Eye (tissue), 1 donor: ENCODE data around the gene ARHGEF3.
A peak's percentile ranks its signal among the peaks of the same experiment; 100 is the strongest.
"Not testable (repeated sequence)": the region's sequence is repeated elsewhere in the genome, so short reads cannot be mapped to it uniquely, and the experiment has no call there.

Experiments used
- DNase-seq: peaks from one replicate; pipeline ENCODE4 v3.0.0-alpha.2; 2015

The ARHGEF3 gene

GRCh38 chr3:56720849-56721248, 80.9 kb downstream of the ARHGEF3 start:
- DNase-seq = no peak

- DNase-seq = not testable (repeated sequence)
Measured at GRCh38 chr3:56718809-56719208, 82.9 kb downstream of the ARHGEF3 start.

GRCh38 chr3:56711344-56711743, 90.4 kb downstream of the ARHGEF3 start:
- no peak for DNase-seq

GRCh38 chr3:56707412-56707811, 94.3 kb downstream of the ARHGEF3 start:
- DNase-seq = not testable (repeated sequence)

- DNase-seq = no peak
Measured at GRCh38 chr3:56706629-56707028, 95.1 kb downstream of the ARHGEF3 start.

- DNase-seq = no peak
Measured at GRCh38 chr3:56704706-56705105, 97.0 kb downstream of the ARHGEF3 start.

GRCh38 chr3:56702490-56703315, 99.0 kb downstream of the ARHGEF3 start:
- DNase-seq = peak; percentile 90

GRCh38 chr3:56700151-56700550, 101.6 kb downstream of the ARHGEF3 start:
- DNase-seq = no peak

GRCh38 chr3:56694867-56695683, 106.7 kb downstream of the ARHGEF3 start:
- DNase-seq = no peak

- no peak for DNase-seq
Measured at GRCh38 chr3:56693750-56694149, 108.0 kb downstream of the ARHGEF3 start.

GRCh38 chr3:56692520-56693433, 109.0 kb downstream of the ARHGEF3 start:
- not testable (repeated sequence) for DNase-seq

GRCh38 chr3:56692001-56692365, 109.8 kb downstream of the ARHGEF3 start:
- DNase-seq = not testable (repeated sequence)

GRCh38 chr3:56691165-56692000, 110.4 kb downstream of the ARHGEF3 start:
- DNase-seq = no peak

- DNase-seq = no peak
Measured at GRCh38 chr3:56689303-56689702, 112.4 kb downstream of the ARHGEF3 start.

GRCh38 chr3:56688191-56688590, 113.6 kb downstream of the ARHGEF3 start:
- DNase-seq = no peak

GRCh38 chr3:56684029-56684428, 117.7 kb downstream of the ARHGEF3 start:
- no peak for DNase-seq

GRCh38 chr3:56683122-56683817, 118.5 kb downstream of the ARHGEF3 start, which contains the start of gene TASOR:
TSS of gene TASOR (minus strand) at chr3:56683265. CDS start at chr3:56683006, 259 bp downstream.
- peak; percentile 92 for DNase-seq

GRCh38 chr3:56682462-56683121, 119.2 kb downstream of the ARHGEF3 start:
- DNase-seq = peak; percentile 93

- no peak for DNase-seq
Measured at GRCh38 chr3:56681984-56682461, 119.7 kb downstream of the ARHGEF3 start.

GRCh38 chr3:56680054-56680580, 121.6 kb downstream of the ARHGEF3 start:
- peak; percentile 13 for DNase-seq
